ENCODE measurements around the gene CRX.

DNA sequence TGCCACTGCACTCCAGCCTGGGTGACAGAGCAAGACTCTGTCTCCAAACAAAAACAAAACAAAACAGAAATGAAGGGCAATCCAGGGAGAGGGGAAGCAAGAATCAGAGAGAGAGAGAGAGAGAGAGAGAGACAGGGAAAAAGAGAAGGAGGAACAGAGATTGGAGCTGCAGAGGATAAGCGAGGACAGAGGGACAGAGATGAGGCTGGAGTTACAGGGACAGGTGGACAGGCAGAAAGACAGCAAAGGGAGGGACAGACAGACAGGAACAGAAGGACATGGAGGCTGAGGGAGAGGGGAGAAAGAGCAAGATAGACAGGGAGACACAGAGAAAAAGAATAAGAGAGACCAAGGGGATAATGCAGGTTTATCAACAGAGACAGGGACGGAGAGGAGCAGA, 1.3 kb upstream of the CRX start:
- TF ChIP-seq CTCF (IDR thresholded peaks at IDR 0.05) (no peak), EZH2 (IDR thresholded peaks at IDR 0.05; ENCODE audit: borderline replicate concordance, insufficient read depth, low read depth, low read length, poor library complexity, severe bottlenecking) (no peak)

Measured in B cell (primary cell).